Effector memory CD8-positive, alpha-beta T cell (primary cell): ENCODE data around the gene ADAMTSL1.

Experiments
- ATAC-seq: fragments of 150-1000 bp; cut with Tn5 transposase; replicated peaks from 2 replicates; pipeline ENCODE4 v1.10.0; 2021; ENCODE audit warnings: mild to moderate bottlenecking, moderate library complexity
- DNase-seq, 3 experiments: peaks; one replicate each; pipeline ENCODE4 v3.0.0; 2021
- H3K27ac Mint-ChIP-seq, 2 donors: one replicate each; pipeline ENCODE4 v1.8.0; 2022; ENCODE audit warnings: mild to moderate bottlenecking in 2 of 2, mixed read lengths in 2 of 2, moderate library complexity in 2 of 2
- H3K27me3 Mint-ChIP-seq, 2 donors: one replicate each; pipeline ENCODE4 v1.8.0; 2022; ENCODE audit warnings: mixed read lengths in 2 of 2
- H3K36me3 Mint-ChIP-seq: one replicate; pipeline ENCODE4 v1.8.0; 2022; ENCODE audit warnings: mild to moderate bottlenecking, moderate library complexity, mixed read lengths; ENCODE audit not compliant: insufficient read depth
- H3K4me1 Mint-ChIP-seq, 2 donors: one replicate each; pipeline ENCODE4 v1.8.0; 2022; ENCODE audit warnings: low read depth in 2 of 2, mixed read lengths in 2 of 2
- H3K4me3 Mint-ChIP-seq, 2 donors: one replicate each; pipeline ENCODE4 v1.8.0; 2022; ENCODE audit warnings: mild to moderate bottlenecking in 2 of 2, mixed read lengths in 2 of 2, moderate library complexity in 2 of 2
- H3K9me3 Mint-ChIP-seq, 2 donors: one replicate each; pipeline ENCODE4 v1.8.0; 2022; ENCODE audit warnings: mixed read lengths in 2 of 2

Gene ADAMTSL1

DNA sequence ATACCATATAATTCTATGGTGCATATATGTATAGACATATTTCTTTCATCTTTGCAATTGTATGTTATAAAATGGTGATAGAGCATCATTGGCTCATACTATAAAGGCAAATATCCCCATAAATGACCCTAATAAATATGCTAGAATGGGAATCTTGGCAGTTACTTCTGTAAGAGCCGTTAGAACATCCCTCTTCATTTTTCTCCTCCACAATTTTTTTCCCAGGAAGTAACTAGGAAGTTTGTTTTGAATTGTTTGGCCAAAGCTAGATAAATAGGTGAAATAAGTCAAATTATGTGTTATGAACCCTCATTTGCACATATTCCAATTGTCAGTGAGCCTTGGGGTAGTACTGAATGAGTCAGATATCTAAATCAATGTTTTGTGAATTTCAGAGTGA, 209.9 kb downstream of the ADAMTSL1 start:
- Mint-ChIP-seq H3K27ac (no peak overlapping the region), H3K9me3 (no peaks in the 10 kb centered on the region), H3K4me3 (no peak overlapping the region), H3K36me3 (peaks cover 3% of the 10 kb centered on the region), H3K27me3 (peaks cover 0 to 7% of the 10 kb centered on the region in 2 donors), H3K4me1 (no peaks in the 10 kb centered on the region)
- DNase-seq, result no peak
- no peak for ATAC-seq

DNA sequence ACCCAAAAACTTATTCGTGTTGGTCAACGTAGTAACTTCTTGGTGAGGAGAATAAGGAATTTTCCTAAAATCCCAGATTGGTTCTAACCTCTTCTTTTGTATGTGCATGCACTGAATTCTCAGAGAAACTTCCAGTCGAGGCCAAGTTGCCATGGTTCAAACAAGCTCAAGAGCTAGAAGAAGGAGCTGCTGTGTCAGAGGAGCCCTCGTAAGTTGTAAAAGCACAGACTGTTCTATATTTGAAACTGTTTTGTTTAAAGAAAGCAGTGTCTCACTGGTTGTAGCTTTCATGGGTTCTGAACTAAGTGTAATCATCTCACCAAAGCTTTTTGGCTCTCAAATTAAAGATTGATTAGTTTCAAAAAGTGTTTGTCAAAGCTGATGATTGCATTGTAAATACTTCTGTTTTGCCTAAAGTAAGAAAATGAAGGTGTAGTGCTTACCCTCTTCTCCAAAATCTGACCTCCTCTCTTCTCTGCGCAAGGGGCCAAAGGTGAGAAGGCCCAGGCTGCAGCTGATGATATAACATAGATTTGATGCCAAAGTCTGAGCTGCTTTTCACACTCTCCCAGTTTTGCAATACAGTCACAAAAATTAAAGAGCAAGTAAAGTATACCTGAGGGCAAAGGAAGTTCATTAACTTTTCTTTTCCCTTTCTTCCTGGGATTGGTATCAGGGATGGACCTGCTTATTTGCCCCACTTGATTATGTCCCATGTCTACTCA, 210.8 kb downstream of the ADAMTSL1 start:
- Mint-ChIP-seq H3K27me3 (peaks cover 0 to 7% of the 10 kb centered on the region in 2 donors), H3K27ac (no peak overlapping the region), H3K4me3 (no peak overlapping the region), H3K4me1 (no peaks in the 10 kb centered on the region), H3K36me3 (peaks cover 3% of the 10 kb centered on the region), H3K9me3 (no peaks in the 10 kb centered on the region)
- ATAC-seq, result no peak
- no peak for DNase-seq

DNA sequence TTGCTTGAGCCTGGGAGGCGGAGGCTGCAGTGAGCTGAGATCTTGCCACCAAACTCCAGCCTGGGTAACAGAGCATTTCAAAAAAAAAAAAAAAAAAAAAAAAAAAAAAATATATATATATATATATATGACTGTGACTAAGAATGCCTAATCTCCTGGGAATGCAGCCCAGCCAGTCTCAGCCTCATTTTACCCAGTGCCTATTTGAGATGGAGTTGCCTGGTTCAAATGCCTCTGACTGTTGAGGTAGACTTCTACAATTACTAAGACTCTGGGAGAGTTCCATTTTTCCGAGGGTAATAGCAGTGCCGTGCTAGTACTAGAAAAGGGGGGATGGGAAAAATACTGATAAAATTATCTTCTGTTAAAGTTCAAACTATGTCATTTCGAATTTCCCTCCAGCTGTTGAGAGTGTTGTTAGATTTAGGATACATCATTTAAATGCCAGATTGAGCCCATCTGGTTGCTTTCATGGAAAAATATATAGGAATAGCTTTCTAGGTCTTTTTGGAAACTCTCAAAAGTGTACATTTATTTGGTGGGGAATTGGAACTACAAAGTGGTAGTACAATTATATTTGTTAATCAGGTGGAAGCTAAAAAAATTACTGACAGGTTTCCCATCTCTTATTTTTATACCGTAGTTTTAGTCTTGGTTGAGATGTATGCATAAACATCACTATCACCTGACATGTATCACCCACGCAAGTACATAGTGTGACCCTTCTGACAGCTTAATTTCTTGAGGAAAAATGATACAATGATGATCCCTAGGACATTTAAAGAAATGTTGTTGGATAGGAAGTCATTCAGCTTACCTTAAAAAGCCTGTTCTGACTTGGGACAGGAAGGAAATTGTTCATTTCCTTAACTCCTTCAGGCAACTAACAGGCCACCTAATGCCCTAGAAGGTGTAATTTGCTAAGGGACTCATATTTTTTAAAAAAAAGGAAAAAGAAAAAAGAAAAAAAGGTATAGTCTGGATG, 214.9 kb downstream of the ADAMTSL1 start:
- Mint-ChIP-seq H3K9me3 (no peaks in the 10 kb centered on the region), H3K27me3 (no peaks in the 10 kb centered on the region), H3K27ac (no peak overlapping the region), H3K36me3 (no peaks in the 10 kb centered on the region), H3K4me3 (no peak overlapping the region), H3K4me1 (no peaks in the 10 kb centered on the region)
- ATAC-seq, result no peak
- no peak for DNase-seq

DNA sequence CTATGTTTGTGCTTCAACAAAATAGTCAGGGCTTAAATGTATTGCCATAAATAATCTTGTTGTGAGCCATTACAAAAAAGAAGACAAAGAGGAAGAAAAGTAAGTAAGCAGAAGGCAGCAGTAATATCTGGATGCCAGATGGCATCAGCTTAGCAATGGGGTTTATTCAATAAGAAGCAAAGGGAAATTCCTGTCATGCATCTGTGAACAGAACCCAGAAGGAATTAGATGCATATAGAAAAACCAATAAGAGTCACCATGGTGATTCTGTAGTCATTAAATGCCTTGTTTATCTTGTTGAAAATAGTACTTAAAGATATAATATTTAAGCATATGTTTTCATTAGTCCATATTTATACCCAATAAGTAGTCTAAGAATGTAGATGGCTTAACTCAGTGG, 216.0 kb downstream of the ADAMTSL1 start:
- H3K4me3 Mint-ChIP-seq, result no peak overlapping the region
- no peaks in the 10 kb centered on the region for H3K27me3 Mint-ChIP-seq
- no peak overlapping the region for H3K27ac Mint-ChIP-seq
- ATAC-seq (no peak), DNase-seq (no peak)
- no peaks in the 10 kb centered on the region for H3K36me3 Mint-ChIP-seq
- H3K9me3 Mint-ChIP-seq, result no peaks in the 10 kb centered on the region
- H3K4me1 Mint-ChIP-seq, result no peaks in the 10 kb centered on the region

DNA sequence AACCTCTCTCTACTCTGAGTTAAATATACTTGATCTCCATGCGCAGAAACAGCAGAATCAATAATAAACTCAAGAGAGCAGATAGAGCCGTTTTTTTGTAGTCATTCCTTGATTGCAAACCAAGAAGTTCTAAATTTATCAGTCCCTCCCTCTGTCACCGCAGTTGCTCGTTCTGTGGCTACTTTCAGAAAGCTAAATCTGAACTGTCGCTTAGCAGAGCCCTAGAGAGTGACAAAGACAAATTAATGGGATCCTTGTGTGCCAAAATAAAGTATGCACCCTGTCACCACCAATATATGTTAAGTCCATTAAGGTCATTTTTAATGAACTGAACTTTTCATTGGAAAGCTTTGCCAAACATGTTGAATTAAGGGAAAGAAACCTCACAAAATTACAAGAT, 218.3 kb downstream of the ADAMTSL1 start:
- Mint-ChIP-seq H3K9me3 (peaks cover 9 to 10% of the 10 kb centered on the region in 2 donors), H3K4me3 (no peak overlapping the region), H3K36me3 (no peaks in the 10 kb centered on the region), H3K27ac (no peak overlapping the region), H3K27me3 (peaks cover 0 to 11% of the 10 kb centered on the region in 2 donors), H3K4me1 (no peaks in the 10 kb centered on the region)
- ATAC-seq, result no peak
- no peak for DNase-seq

DNA sequence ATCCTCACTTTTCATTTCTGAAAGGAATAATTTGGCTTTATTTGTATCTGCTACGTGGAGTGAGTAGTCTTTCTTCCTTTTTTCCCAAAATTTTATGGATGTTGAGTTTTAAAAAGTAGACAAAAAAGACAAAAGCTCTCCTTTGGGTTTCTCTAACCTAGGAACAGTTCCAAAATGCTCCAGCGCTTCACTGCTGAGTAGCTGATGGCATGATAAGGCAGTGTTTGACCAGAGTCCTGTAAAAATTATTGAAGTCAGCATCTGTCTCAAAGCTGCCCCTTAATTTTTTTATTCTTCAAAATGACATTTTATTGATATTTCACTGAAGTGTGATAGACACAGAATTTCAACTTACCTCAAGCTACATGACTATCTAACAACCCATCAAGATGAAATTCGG, 219.0 kb downstream of the ADAMTSL1 start:
- Mint-ChIP-seq H3K36me3 (no peaks in the 10 kb centered on the region), H3K9me3 (peaks cover 10 to 12% of the 10 kb centered on the region in 2 donors), H3K27ac (no peak overlapping the region), H3K27me3 (peaks cover 0 to 11% of the 10 kb centered on the region in 2 donors), H3K4me1 (no peaks in the 10 kb centered on the region), H3K4me3 (no peak overlapping the region)
- no peak for DNase-seq
- no peak for ATAC-seq

DNA sequence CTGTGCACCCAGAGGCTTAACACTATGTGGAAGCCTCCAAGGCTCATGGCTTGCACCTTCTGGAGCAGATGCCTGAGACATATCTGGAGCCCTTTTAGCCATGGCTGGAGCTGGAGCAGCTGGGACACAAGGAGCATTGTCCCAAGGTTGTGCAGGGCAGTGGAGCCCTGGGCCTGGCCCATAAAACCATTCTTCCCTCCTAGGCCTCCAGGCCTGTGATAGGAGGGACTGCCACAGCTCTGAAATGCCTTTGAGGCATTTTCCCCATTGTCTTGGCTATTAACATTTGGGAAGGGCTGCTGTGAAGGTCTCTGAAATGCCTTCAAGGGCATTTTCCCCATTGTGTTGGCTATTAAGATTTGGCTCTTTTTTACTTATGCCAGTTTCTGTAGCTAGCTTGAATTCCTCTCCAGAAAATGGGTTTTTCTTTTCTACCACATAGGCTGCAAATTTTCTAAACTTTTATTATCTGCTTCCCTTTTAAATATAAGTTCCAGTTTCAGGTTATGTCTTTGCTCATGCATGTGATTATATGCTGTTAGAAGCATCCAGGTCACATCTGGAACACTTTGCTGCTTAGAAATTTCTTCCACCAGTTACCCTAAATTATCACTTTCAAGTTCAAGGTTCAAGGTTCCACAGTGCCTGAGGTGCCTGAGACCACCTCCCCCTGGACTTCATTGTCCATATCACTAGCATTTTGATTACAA, 221.2 kb downstream of the ADAMTSL1 start:
- DNase-seq, result no peak
- ATAC-seq, result no peak
- Mint-ChIP-seq H3K4me1 (no peaks in the 10 kb centered on the region), H3K36me3 (no peaks in the 10 kb centered on the region), H3K27ac (no peak overlapping the region), H3K9me3 (peaks cover 10 to 12% of the 10 kb centered on the region in 2 donors), H3K27me3 (peaks cover 0 to 11% of the 10 kb centered on the region in 2 donors), H3K4me3 (no peak overlapping the region)

DNA sequence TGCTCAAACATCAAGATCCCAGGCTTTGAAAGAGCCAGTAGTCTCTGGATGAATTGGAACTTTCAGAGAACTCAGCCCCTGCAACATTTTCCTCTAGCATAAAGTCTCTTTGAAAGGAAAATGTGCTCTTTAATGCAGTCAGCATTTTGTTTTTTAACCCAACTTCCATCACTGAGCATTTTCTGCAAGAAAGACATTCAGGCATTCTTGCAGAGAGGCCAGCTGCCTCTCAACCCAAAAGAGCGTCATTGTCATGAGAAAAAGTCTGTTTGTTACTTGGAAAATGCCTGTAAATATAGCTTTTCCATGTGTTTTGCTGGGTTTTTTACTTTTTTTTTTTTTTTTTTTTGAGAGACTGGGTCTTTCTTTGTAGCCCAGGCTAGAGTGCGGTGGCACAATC, 225.0 kb downstream of the ADAMTSL1 start:
- peaks cover 7 to 11% of the 10 kb centered on the region in 2 donors for H3K27me3 Mint-ChIP-seq
- H3K36me3 Mint-ChIP-seq, result peaks cover 3% of the 10 kb centered on the region
- DNase-seq, result no peak
- H3K4me3 Mint-ChIP-seq, result no peak overlapping the region
- H3K27ac Mint-ChIP-seq, result no peak overlapping the region
- H3K4me1 Mint-ChIP-seq, result no peaks in the 10 kb centered on the region
- no peak for ATAC-seq
- H3K9me3 Mint-ChIP-seq, result peaks cover 15% of the 10 kb centered on the region in 2 donors

DNA sequence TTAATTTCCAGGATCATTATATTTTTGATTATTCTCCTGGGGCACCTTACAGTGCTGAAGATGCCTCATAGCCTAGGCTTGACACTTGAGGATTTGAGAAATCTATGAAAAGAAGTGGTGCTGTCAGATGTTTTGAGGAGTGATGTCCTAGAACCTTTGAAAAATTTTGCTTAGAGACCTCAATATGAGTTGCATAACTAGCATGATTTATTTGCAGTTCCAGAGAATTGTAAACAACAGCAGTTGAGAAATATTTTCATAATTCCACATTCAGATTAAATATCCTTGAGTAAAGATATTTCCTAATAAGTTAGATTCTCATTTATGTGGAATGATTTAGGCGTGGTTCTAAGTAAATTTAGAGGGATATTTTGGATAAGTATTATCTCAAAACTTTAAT, 225.8 kb downstream of the ADAMTSL1 start:
- no peak for ATAC-seq
- Mint-ChIP-seq H3K27ac (no peak overlapping the region), H3K4me3 (no peak overlapping the region), H3K27me3 (peaks cover 7 to 11% of the 10 kb centered on the region in 2 donors), H3K36me3 (peaks cover 3% of the 10 kb centered on the region), H3K9me3 (peaks cover 15% of the 10 kb centered on the region in 2 donors), H3K4me1 (no peaks in the 10 kb centered on the region)
- no peak for DNase-seq

DNA sequence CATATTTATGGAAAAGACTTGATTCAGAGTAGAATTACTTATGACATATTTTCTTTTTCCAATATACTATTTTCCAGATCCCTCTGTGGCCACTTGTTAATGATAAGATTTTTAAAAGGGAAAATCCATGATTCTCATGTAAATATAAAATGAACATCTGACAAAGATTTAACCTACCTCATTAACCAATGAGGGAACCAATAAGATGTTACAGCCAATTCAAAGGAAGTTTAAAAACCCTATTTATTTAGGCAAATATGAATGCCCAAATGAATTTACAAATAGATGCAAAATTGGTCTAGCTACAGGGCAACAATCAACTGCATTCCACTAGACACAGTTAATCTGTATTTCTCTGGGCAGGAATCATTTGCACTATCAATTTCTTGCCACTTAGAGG, 226.8 kb downstream of the ADAMTSL1 start:
- Mint-ChIP-seq H3K9me3 (peaks cover 10% of the 10 kb centered on the region in 2 donors), H3K4me1 (no peaks in the 10 kb centered on the region), H3K27ac (no peak overlapping the region), H3K27me3 (peaks cover 5 to 7% of the 10 kb centered on the region in 2 donors), H3K4me3 (no peak overlapping the region), H3K36me3 (peaks cover 3% of the 10 kb centered on the region)
- DNase-seq (no peak), ATAC-seq (no peak)

DNA sequence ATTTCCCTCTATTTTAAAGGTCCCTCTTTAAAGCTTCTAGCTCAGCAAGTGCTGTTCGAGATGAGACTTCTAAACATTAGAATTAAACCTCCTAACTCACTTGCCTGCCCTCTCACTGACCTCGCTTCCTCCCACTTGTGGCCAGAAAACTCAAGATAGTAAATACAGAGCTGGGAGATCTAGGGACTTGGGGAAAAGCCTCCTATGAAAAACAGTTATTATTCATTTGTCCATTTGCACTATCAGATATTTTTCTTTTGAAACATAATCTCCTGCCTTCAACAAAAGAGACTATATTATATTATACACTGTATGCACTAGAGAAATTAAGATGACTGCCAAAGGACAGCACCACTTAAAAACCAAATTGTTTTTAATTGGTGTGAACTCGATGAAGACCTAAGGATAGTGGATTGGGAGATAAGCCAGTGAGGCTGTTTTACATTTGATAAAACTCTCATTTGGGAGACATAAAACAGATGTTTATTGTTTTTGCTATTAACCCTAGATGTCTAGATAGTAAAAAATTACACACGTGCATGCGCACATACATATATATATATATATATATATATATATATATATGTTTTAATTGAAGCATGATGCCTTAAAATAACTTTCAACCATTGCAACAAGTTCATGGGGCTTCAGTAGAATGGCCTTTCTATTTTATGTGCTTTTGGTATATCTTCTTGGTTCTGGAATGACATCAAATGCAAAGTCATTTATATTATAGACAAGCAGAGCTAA, 229.4 kb downstream of the ADAMTSL1 start:
- H3K36me3 Mint-ChIP-seq, result peaks cover 3% of the 10 kb centered on the region
- ATAC-seq, result no peak
- H3K4me3 Mint-ChIP-seq, result no peak overlapping the region
- H3K27me3 Mint-ChIP-seq, result peaks cover 7 to 9% of the 10 kb centered on the region in 2 donors
- H3K27ac Mint-ChIP-seq, result no peak overlapping the region
- no peak for DNase-seq
- peaks cover 3 to 5% of the 10 kb centered on the region in 2 donors for H3K9me3 Mint-ChIP-seq
- no peaks in the 10 kb centered on the region for H3K4me1 Mint-ChIP-seq

DNA sequence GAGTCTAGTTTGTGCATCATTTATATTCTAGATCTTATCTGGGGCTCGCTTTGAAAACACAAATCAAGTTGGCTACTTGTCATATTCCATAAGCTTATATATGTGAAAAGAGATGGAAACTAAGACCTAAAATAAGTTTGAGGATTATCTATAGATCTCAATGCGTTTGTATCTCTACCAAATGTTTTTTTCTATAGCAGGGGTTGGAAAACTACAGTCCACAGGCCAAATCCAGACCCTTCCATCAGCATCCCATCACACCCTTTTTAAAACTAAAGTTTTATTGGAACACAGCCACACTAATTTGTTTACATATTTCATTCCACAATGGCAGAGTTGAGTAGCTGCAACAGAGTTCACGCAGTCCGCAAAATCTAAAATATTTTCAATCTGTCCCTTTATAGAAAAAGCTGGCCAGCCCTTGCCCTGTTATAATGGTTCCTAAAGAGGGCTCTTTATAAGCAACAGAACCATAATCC, 230.0 kb downstream of the ADAMTSL1 start:
- Mint-ChIP-seq H3K9me3 (peaks cover 3 to 5% of the 10 kb centered on the region in 2 donors), H3K27me3 (peaks cover 7 to 9% of the 10 kb centered on the region in 2 donors), H3K36me3 (peaks cover 3% of the 10 kb centered on the region), H3K4me3 (no peak overlapping the region), H3K27ac (no peak overlapping the region), H3K4me1 (no peaks in the 10 kb centered on the region)
- no peak for ATAC-seq
- no peak for DNase-seq
